HG02571 (cell line): ENCODE results near the gene RPL3.

Experiments used
- ATAC-seq: cut with Tn5 transposase; IDR thresholded peaks from one replicate; pipeline ENCODE4 v1.9.1; 2021; ENCODE audit warnings: mild to moderate bottlenecking, moderate library complexity; ENCODE audit not compliant: unreplicated experiment

Gene RPL3

DNA sequence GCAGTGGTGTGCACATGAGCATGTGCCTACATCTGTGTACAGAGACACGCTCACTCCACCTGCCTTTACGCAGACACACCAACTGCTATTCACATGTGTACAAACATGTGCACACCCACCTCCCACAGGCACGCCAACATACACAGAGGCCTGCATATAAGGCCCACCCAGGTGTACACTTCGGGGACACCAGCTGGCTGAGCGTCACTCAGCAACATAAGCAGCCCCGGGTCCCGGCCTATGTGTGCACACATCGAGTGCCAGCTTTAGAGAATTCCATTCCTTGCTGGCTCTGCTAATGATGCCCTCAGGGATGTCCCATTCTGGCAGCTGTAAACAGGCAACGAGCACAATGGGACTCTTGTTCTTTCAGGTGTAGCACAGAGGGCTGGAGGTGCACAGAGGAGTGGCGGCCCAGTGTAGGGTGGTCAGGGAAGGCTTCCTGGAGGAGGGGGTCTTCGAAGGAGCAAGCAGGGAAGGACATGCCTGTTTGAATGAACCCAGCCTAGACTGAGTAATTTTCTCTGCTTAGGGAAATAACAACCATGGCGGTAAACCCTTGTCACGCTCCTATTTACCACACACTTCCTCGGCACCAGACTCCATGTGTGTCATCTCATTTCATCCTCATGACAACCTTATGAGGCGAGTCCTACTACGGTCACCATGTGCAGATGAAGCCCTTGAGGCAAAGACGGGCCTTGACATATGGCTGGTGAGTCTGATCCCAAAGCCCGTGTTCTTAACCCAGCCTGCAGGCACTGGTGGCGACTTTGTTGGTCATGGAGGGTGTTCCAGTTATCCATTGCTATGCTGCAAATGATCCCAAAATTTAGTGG lies 35.1 kb downstream of the RPL3 start:
- ATAC-seq, result no peak

DNA sequence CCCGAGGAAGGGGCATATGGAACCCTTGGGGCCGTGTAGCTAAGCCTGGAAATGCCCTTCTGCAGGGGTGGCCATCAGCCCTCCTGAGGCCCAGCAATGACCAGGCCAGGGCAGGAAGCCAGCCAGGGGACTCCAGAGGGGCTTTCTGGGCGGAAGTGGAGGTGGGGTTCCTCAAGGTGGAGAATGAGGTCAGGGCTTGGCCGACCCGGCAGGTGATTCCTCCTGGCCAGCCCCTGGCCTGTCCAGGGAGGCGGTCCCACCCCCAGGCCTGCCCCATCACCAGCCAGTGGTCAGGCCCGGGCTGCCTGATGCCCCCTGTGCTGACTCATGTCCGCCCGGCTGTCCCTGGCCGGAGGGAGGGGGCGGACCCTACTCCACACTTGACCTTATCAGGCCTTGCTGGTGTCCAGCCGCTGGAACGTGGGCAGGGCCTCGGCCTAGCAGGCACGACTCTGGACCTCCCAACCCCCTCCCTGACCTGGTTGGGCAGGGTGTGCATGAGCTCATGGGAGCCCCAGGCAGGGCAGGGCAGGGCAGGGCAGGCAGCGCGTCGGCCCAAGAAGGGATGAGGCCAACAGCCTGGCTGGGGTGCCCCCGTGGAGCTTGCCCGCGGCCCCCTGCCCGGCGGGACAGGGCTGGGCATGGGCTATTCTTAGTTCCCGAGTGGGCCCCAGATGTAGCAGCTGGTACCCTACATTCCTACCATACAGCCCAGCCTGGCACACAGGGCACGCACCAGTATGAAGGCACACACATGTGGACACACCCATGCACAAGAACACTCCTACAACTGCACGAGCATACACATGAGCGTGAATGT lies 35.9 kb downstream of the RPL3 start:
- ATAC-seq, result no peak

DNA sequence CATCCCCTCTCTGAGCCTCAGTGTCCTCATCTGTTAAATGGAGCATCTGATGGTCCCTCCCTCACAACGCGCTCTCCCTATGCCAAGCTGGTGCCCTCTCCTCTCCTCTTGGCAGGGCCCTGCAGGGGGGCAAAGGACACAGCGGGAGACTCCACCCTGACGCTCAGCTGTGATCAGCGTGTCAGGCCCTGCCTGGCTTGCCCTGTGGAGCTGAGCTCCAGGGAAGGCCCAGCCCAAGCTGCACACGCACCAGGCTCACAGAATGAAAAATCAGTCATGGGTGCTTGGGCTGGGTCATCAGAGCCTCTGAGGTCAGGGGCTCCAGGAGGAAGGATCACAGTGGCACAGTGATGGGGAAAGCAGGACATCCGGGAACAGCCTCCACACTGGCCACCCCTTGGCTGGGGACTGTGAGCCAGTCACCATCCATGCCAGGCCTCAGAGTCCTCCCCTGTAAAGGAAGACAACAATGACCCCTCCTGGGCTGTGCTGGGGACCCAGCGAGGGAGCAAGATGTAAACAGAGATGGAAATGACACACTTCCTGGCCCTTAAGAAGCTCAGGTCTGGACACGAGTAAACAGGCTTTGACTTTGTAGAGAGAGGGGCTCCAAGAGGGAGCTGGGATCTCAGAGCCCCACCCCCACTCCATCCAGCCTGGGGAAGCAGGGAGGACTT lies 36.6 kb downstream of the RPL3 start:
- ATAC-seq, result no peak

DNA sequence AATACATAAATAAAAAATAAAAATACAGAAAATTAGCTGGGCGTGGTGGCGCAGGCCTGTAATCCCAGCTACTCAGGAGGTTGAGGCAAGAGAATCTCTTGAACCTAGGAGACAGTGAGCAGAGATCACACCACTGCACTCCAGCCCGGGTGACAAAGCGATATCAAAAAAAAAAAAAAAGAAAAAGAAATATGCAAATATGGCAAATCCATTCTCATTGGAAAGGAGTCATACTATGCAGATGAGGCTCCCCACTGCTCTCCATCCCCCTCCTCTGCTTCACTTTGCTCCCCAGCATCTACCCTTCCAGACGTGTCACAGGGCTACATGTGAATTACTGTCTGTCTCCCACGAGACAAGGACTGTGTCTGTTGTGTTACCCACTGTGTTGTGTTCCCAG lies 38.3 kb downstream of the RPL3 start:
- ATAC-seq, result no peak

GRCh38 chr22:39280250-39280649 lies 39.2 kb downstream of the RPL3 start:
- ATAC-seq, result no peak

DNA sequence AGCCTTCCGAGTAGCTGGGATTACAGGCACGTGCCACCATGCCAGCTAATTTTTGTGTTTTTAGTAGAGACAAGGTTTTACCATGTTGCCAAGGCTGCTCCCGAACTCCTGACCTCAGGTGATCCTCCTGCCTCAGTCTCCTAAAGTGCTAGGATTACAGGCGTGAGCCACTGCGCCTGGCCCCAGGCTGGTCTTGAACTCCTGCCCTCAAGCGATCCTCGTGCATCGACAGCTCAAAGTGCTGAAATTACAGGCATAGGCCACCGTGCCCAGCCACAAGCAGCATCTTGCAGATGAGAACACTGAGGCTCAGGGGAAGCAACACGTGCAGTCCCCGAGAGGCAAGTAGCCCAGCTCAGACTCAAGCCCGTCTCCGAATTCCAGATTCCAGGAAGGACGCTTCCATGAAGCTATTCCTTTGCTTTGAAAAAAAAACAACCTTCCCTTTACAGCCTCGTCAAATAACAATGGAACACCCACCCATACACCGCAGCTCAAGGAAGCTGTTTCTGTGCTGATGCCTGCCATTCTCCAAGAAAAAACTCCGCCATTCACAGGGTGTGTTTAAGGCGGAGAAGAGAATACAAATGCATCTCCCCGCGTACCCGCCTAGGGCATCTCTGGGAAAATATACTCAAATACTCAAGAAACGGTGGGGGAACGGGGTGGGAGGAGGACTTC lies 40.1 kb downstream of the RPL3 start:
- no peak for ATAC-seq

GRCh38 chr22:39278040-39278439 lies 41.4 kb downstream of the RPL3 start:
- ATAC-seq, result no peak

DNA sequence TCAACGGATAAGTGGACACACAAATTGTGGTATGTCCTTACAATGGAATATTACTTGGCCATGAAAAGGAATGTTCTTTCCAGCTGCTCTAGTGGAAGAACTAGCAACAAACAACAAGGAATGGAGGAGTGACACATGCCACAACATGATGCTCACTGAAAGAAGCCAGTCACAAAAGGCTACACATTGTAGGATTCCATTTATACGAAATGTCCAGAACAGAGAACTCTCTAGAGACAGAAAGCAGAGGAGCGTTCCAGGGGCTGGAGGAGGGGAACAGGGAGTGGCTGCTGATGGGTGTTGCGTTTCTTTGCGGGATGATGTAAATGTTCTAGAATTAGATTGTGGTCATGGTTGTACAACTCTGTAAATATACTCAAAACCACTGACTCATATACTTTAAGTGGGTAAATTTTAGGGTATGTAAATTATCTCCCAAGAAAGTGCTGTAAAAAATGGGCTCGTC lies 42.2 kb downstream of the RPL3 start:
- ATAC-seq, result no peak

GRCh38 chr22:39276440-39277141 lies 42.8 kb downstream of the RPL3 start:
- ATAC-seq, result no peak

- no peak for ATAC-seq
Observed at GRCh38 chr22:39275814-39276439, 43.5 kb downstream of the RPL3 start.

- no peak for ATAC-seq
Observed at GRCh38 chr22:39273950-39274887, 45.2 kb downstream of the RPL3 start.

GRCh38 chr22:39270792-39271191 lies 48.6 kb downstream of the RPL3 start:
- no peak for ATAC-seq

- ATAC-seq, result no peak
Observed at GRCh38 chr22:39270280-39270679, 49.1 kb downstream of the RPL3 start.

GRCh38 chr22:39269095-39269790 lies 50.2 kb downstream of the RPL3 start:
- ATAC-seq, result no peak

DNA sequence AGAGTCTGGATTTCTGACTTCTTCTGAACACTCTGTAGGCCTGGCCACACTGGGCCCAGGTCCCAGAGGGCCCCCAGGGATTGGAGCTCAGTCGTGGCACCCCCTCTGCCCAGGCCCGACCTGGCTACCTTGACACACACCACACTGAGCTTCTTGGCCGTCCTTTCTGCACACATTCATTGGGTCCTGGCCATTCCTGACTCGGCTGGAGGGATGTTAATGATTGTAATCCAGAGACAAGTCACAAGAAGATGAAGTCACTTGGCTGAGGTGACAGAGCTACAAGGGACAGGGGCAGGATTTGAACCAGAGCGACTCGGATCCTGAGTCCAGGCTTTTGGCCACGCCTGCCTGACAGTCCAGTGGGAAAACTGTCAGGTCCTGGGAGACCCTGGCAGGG lies 50.8 kb downstream of the RPL3 start:
- no peak for ATAC-seq

GRCh38 chr22:39267974-39268373 lies 51.4 kb downstream of the RPL3 start:
- ATAC-seq, result no peak

- ATAC-seq, result peak; percentile 58
Observed at GRCh38 chr22:39266398-39267030, 52.9 kb downstream of the RPL3 start.
